Ovary (tissue), 3 donors: Measurements from ENCODE around the gene TMEM266.

ENCODE experiments used
- EP300 ChIP-seq: sonication (generic); formaldehyde crosslinking; IDR thresholded peaks from one replicate; pipeline ENCODE4 v1.6.1; 2017; ENCODE audit warnings: antibody characterized with exemption
- TF ChIP-seq, protein P1 (sequence below), 3 donors: fragments of 450-650 bp in 2 of 3; fragments of 200-600 bp in 1 of 3; IDR thresholded peaks; one replicate each; pipeline versions ENCODE4 v1.5.1 to v1.8.0; 2016 to 2022; ENCODE audit warnings: antibody characterized with exemption in 3 of 3, mild to moderate bottlenecking in 1 of 3
- donor health status: DM: no; HTN: no; CAD: no.

DNA sequence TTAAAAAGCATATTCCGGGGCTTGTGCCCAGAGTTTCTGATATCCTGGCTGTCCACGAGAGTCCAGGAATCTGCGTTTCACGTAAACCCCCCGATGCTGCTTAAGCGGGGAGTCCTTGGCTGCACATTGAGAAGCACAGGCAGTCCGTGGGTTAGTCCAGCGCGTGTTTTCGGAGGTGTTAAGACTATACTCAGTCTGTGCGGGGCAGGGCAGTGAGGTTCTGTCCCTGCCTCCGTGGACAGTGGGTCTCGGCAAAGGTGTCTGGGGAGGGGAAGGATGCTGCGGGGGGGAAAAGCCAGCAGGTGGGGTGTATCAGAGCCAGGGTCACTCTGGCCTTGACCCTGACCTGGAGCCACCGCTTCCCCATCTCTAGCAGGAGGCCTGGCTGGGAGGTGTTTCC lies 106.2 kb downstream of the TMEM266 start:
- TF ChIP-seq EP300, result no peak
- TF ChIP-seq, protein P1, sequence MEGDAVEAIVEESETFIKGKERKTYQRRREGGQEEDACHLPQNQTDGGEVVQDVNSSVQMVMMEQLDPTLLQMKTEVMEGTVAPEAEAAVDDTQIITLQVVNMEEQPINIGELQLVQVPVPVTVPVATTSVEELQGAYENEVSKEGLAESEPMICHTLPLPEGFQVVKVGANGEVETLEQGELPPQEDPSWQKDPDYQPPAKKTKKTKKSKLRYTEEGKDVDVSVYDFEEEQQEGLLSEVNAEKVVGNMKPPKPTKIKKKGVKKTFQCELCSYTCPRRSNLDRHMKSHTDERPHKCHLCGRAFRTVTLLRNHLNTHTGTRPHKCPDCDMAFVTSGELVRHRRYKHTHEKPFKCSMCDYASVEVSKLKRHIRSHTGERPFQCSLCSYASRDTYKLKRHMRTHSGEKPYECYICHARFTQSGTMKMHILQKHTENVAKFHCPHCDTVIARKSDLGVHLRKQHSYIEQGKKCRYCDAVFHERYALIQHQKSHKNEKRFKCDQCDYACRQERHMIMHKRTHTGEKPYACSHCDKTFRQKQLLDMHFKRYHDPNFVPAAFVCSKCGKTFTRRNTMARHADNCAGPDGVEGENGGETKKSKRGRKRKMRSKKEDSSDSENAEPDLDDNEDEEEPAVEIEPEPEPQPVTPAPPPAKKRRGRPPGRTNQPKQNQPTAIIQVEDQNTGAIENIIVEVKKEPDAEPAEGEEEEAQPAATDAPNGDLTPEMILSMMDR (IDR thresholded peaks at IDR 0.05), result no peak
